Neutrophil (primary cell): ENCODE results near the gene HIGD2B.
"Not testable (repeated sequence)": the region's sequence is repeated elsewhere in the genome, so short reads cannot be mapped to it uniquely, and the experiment has no call there.

Experiments
- H3K27ac ChIP-seq: fragments of 200-600 bp; sonication (generic); 2 replicates; pipeline ENCODE4 v1.5.1; 2016; ENCODE audit warnings: mild to moderate bottlenecking, moderate library complexity
- H3K27me3 ChIP-seq: fragments of 200-600 bp; sonication (generic); 2 replicates; pipeline ENCODE4 v1.6.0; 2016; ENCODE audit warnings: mild to moderate bottlenecking
- H3K36me3 ChIP-seq: fragments of 200-600 bp; sonication (generic); 2 replicates; pipeline ENCODE4 v1.5.1; 2017
- H3K4me1 ChIP-seq, 2 experiments: fragments of 200-600 bp in 1 of 2; sonication (generic) in 1 of 2; 1 replicate in 1 of 2; 2 replicates in 1 of 2; pipeline versions ENCODE4 v1.5.1 to v1.6.1; 2013 to 2016; ENCODE audit warnings: low read depth in 1 of 2, low read length in 1 of 2, mild to moderate bottlenecking in 1 of 2, moderate library complexity in 1 of 2; ENCODE audit not compliant: control insufficient read depth in 1 of 2, insufficient read depth in 1 of 2
- H3K4me3 ChIP-seq, 2 experiments: fragments of 200-600 bp in 1 of 2; sonication (generic) in 1 of 2; 1 replicate in 1 of 2; 2 replicates in 1 of 2; pipeline ENCODE4 v1.5.1; 2013 to 2016; ENCODE audit warnings: low read depth in 1 of 2, low read length in 1 of 2, mild to moderate bottlenecking in 1 of 2, moderate library complexity in 1 of 2
- H3K9me3 ChIP-seq: fragments of 200-600 bp; sonication (generic); 2 replicates; pipeline ENCODE4 v1.5.1; 2016
- CTCF ChIP-seq: fragments of 200-600 bp; sonication (generic); IDR thresholded peaks from 2 replicates; pipeline ENCODE4 v1.5.1; 2016; ENCODE audit warnings: antibody characterized with exemption

Gene HIGD2B

GRCh38 chr15:72682772-72683171 is 3.2 kb downstream of the HIGD2B start:
- H3K27ac ChIP-seq = no peak overlapping the region
- H3K9me3 ChIP-seq = no peaks in the 10 kb centered on the region
- H3K4me1 ChIP-seq = peaks cover 13 to 15% of the 10 kb centered on the region in 2 experiments
- no peak for TF ChIP-seq CTCF
- H3K27me3 ChIP-seq = peaks cover 29% of the 10 kb centered on the region
- H3K36me3 ChIP-seq = no peaks in the 10 kb centered on the region
- H3K4me3 ChIP-seq = no peak overlapping the region

GRCh38 chr15:72680931-72681330 is 5.1 kb downstream of the HIGD2B start:
- TF ChIP-seq CTCF = no peak
- peaks cover 43% of the 10 kb centered on the region for H3K27me3 ChIP-seq

DNA sequence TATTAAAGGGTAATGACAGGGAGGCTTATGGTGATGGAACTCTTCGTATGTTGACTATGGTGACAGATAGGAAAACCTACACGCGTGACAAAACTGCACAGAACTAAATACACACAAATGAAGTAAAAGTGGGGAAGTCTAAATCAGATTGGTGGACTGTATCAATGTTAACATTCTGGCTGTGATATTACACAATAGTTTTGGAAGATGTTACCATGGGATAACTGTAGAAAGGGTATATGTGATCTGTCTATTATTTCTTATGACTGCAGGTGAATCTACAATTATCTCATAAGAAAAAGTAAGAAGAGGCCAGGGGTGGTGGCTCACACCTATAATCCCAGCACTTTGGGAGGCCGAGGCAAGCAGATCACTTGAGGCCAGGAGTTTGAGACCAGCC is 9.1 kb downstream of the HIGD2B start:
- Histone ChIP-seq H3K4me1 (no peaks in the 10 kb centered on the region), H3K27me3 (peaks cover 67% of the 10 kb centered on the region)

More at GRCh38 chr15:72680931-72681330, 5.1 kb downstream of the HIGD2B start:
- Histone ChIP-seq H3K27ac (no peak overlapping the region), H3K4me3 (no peak overlapping the region), H3K4me1 (peaks cover 8% of the 10 kb centered on the region in 2 experiments), H3K36me3 (no peaks in the 10 kb centered on the region), H3K9me3 (no peaks in the 10 kb centered on the region)

DNA sequence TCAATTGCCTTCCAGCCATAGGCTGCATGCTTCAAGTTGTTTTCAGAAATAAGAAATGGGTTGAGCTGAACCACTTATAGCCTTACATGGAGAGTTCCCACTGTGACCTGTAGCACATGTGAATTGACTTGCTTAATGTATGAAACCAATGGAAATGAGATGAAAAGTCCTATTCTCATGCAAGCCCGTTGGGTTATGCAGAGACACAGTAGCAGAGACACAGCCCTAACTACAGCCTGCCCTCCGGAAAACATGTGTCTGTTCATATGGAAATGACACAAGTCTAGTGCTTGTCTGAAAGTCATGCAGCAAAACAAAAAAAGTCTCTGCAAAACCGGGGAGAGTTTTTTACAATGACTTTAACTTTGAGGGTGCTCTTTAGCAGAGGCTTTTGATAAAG is 14.5 kb downstream of the HIGD2B start:
- no peak for TF ChIP-seq CTCF
- Histone ChIP-seq H3K27ac (no peak overlapping the region), H3K4me1 (no peaks in the 10 kb centered on the region), H3K36me3 (no peaks in the 10 kb centered on the region), H3K4me3 (no peak overlapping the region), H3K9me3 (no peaks in the 10 kb centered on the region), H3K27me3 (peaks cover 37% of the 10 kb centered on the region)

More for the DNA sequence above, 9.1 kb downstream of the HIGD2B start:
- TF ChIP-seq CTCF = no peak
- Histone ChIP-seq H3K36me3 (no peaks in the 10 kb centered on the region), H3K9me3 (no peaks in the 10 kb centered on the region), H3K27ac (no peak overlapping the region), H3K4me3 (no peak overlapping the region)

DNA sequence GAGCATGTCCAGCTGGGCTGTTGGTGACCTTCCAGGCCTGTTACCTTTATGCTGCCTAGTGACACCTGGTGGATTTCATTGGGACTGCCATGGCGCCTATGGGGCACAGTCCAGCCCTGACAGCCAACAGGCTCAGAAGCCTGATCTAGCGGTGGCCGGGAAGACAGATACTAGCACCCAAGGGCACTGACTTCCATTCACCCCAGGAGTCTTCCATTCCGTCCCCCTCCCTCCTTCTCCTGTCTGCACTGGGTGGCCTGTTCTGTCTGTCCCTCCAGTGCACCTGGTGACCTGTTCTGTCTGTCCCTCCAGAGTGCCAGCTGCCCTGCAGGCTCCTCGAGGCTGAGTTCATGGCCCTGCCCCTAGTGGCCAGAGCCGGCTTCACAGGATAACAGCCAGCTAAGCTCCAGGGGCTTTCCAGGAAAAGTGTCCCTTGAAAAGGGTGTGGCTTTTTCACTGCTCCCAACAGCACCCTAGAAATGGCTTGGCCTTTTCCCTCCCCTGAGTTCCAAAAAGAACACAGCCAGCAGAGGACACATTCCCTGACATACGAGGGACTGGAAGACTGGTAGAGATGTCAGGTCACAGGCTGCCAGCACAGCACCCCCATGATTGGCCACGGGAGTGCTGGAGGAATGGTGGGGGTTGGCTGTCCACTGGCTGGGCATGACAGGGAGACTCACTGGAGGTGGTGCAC is 15.2 kb downstream of the HIGD2B start:
- not testable (repeated sequence) for H3K9me3 ChIP-seq, H3K4me1 ChIP-seq, H3K27ac ChIP-seq, H3K36me3 ChIP-seq
- peak; percentile 70 for TF ChIP-seq CTCF
- peak overlapping the region in 1 of 2 experiments; percentile 32 for H3K4me3 ChIP-seq
- H3K27me3 ChIP-seq = peaks cover 34% of the 10 kb centered on the region

DNA sequence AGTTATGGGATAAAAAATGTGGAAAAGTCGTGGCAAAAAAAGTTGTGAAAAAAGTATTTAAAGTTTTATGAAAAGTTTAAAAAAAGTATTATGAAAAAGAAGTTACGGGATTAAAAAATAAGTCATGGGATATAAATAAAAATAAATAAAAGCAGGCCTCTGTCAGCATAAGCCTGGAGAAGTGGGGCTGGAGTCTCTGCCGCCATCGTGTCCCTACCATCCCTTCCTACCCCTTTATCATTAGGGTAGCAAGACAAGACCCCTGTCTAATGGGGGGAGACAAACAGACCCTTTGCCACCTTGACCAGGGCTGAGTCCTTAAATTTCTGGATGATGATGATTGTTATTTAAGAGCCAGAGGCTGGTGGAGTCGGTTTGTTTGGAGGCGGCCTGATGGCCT is 16.2 kb downstream of the HIGD2B start:
- H3K27me3 ChIP-seq = peaks cover 34% of the 10 kb centered on the region
- not testable (repeated sequence) for H3K36me3 ChIP-seq, H3K4me1 ChIP-seq, H3K4me3 ChIP-seq, H3K27ac ChIP-seq, H3K9me3 ChIP-seq

GRCh38 chr15:72665706-72666105 is 20.3 kb downstream of the HIGD2B start:
- not testable (repeated sequence) for H3K27ac ChIP-seq

GRCh38 chr15:72663931-72664330 is 22.1 kb downstream of the HIGD2B start:
- not testable (repeated sequence) for H3K27ac ChIP-seq, H3K36me3 ChIP-seq, H3K9me3 ChIP-seq, H3K4me3 ChIP-seq, H3K27me3 ChIP-seq, H3K4me1 ChIP-seq

More at GRCh38 chr15:72665706-72666105, 20.3 kb downstream of the HIGD2B start:
- H3K36me3 ChIP-seq, H3K4me1 ChIP-seq, H3K27me3 ChIP-seq, H3K9me3 ChIP-seq, H3K4me3 ChIP-seq: not testable (repeated sequence)

GRCh38 chr15:72661081-72661480 is 24.9 kb downstream of the HIGD2B start:
- H3K9me3 ChIP-seq, H3K4me1 ChIP-seq, H3K27me3 ChIP-seq, H3K36me3 ChIP-seq, H3K27ac ChIP-seq, H3K4me3 ChIP-seq: not testable (repeated sequence)
